Mucosa of stomach (tissue), 1 donor: ENCODE results near the gene OCA2.
"Not testable (repeated sequence)": the region's sequence is repeated elsewhere in the genome, so short reads cannot be mapped to it uniquely, and the experiment has no call there.

ENCODE experiments used
- H3K27me3 ChIP-seq: one replicate; pipeline ENCODE4 v1.7.0; 2013; ENCODE audit warnings: mild to moderate bottlenecking, low read length; ENCODE audit not compliant: control insufficient read depth, insufficient read depth
- H3K36me3 ChIP-seq: one replicate; pipeline ENCODE4 v1.7.0; 2013; ENCODE audit warnings: low read length; ENCODE audit not compliant: control insufficient read depth, insufficient read depth
- H3K4me1 ChIP-seq: one replicate; pipeline ENCODE4 v1.7.0; 2013; ENCODE audit warnings: mild to moderate bottlenecking, low read length; ENCODE audit not compliant: control insufficient read depth, insufficient read depth
- H3K4me3 ChIP-seq: one replicate; pipeline ENCODE4 v1.7.0; 2013; ENCODE audit warnings: low read length
- H3K9ac ChIP-seq: one replicate; pipeline ENCODE4 v1.7.0; 2013; ENCODE audit warnings: mild to moderate bottlenecking, low read length, moderate library complexity
- H3K9me3 ChIP-seq: one replicate; pipeline ENCODE4 v1.7.0; 2013; ENCODE audit warnings: mild to moderate bottlenecking, low read length, moderate library complexity; ENCODE audit not compliant: control insufficient read depth
- donor health status: Pancreatic carcinoma.

Gene OCA2

DNA sequence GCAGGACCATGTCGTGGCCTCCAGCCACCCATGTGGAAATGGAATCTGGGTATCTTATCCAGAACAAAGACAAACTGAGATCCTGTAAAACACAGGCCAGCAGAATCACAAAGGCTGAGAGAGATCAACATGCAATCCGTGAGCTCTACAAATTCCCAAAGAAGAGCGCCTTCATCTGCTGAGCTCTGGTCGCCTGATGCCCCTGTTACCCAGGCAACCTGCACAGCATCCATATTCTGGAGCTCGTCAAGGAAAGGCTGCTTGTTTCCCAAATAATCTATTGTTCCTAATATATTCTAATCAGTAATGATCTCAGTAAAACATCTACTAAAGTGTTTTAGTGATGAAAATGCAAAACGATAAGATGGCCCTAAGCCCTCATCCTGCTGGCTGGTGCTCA lies 133.6 kb downstream of the OCA2 start:
- H3K9me3 ChIP-seq = no peaks in the 10 kb centered on the region
- no peak overlapping the region for H3K4me3 ChIP-seq
- H3K36me3 ChIP-seq = no peaks in the 10 kb centered on the region
- no peak overlapping the region for H3K9ac ChIP-seq
- H3K4me1 ChIP-seq = no peaks in the 10 kb centered on the region
- H3K27me3 ChIP-seq = no peaks in the 10 kb centered on the region

DNA sequence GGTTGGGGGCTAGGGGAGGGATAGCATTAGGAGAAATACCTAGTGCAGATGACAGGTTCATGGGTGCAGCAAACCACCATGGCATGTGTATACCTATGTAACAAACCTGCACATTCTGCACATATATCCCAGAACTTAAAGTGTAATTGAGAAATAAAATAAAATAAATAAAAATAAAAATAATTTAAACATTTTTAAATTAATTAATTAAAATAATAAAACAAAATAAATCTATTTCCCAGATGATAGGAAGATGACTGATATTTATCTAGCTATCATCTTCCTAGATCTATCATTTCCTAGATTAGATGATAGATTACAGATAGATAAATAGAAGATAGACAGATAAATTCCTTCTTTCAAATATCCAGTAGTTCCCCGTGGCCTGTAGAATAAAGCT lies 137.3 kb downstream of the OCA2 start:
- no peaks in the 10 kb centered on the region for H3K36me3 ChIP-seq
- no peaks in the 10 kb centered on the region for H3K27me3 ChIP-seq
- no peak overlapping the region for H3K9ac ChIP-seq
- no peaks in the 10 kb centered on the region for H3K9me3 ChIP-seq
- no peaks in the 10 kb centered on the region for H3K4me1 ChIP-seq
- no peak overlapping the region for H3K4me3 ChIP-seq

DNA sequence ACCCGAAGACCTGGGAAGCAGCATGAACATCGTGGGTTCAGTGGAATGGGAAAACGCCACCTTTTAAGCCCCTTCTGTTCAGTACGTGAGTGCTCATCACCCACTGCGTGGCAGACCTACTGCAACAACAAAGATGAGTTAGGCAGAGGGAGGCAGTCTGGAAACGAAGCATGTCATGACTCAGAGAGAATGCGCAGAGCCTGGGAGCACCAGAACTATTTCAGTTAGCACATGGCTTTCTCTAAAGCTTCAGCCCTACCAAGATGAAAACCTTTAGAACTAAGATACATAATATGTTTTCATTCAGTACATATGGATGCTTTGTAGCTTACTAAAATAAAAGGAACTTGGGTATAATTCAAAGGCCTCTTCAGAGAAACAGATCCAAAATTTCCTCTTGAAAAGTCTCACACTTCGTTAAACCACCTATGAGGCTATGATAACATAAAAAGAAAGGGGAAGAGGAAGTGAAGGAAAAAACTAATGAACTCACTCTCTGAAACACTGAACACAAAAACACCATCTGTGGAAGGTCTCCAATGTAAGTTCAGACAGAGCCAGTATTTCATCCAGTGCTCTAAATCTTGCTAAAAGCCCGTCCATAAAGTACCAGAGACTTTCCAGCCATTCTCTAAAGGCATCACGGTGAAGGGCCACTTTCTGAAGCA lies 140.1 kb downstream of the OCA2 start:
- H3K36me3 ChIP-seq = no peaks in the 10 kb centered on the region
- H3K9ac ChIP-seq = no peak overlapping the region
- H3K4me1 ChIP-seq = no peaks in the 10 kb centered on the region
- H3K9me3 ChIP-seq = no peaks in the 10 kb centered on the region
- H3K4me3 ChIP-seq = no peak overlapping the region
- H3K27me3 ChIP-seq = no peaks in the 10 kb centered on the region

DNA sequence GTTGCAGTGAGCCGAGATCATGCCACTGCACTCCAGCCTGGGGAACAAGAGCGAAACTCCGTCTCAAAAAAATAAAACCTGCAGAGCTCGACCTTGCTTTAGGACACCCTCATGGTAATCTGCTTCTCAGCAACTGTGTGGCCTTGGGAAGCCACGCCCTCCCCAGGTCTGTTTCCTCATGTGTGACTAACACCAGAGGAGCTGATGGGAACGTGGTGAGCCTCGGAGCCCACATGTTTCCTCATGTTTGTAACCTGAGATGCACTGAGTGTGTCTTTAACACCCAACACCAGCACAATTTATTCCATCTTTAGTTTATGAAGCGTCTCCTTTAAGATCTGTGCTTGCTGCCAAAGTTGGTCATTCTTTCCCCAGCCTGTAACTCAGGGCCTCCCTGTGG lies 142.8 kb downstream of the OCA2 start:
- Histone ChIP-seq H3K9me3 (no peaks in the 10 kb centered on the region), H3K27me3 (no peaks in the 10 kb centered on the region), H3K4me3 (no peak overlapping the region), H3K4me1 (no peaks in the 10 kb centered on the region), H3K36me3 (no peaks in the 10 kb centered on the region), H3K9ac (no peak overlapping the region)

DNA sequence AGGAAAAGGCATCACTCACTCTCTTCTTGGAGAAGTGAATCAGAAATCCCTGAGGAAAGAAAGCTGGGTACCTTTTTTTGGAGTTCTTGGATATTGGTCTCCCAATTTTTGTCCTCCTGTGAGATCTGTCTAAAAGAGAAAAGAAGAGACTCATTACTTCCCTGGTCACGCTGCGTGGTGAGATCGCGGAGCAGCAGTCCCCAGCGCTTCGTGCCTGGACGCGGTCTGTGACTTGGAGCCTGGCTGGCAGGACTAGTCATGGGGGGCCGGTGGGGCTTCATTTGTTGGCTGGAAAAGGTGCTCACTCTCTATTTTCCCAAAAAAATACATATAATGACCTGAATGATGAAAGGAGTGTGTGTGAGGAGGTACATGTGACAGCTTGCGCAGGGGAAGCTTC lies 144.0 kb downstream of the OCA2 start:
- no peaks in the 10 kb centered on the region for H3K9me3 ChIP-seq
- H3K9ac ChIP-seq = no peak overlapping the region
- no peaks in the 10 kb centered on the region for H3K27me3 ChIP-seq
- no peaks in the 10 kb centered on the region for H3K4me1 ChIP-seq
- H3K36me3 ChIP-seq = no peaks in the 10 kb centered on the region
- no peak overlapping the region for H3K4me3 ChIP-seq

DNA sequence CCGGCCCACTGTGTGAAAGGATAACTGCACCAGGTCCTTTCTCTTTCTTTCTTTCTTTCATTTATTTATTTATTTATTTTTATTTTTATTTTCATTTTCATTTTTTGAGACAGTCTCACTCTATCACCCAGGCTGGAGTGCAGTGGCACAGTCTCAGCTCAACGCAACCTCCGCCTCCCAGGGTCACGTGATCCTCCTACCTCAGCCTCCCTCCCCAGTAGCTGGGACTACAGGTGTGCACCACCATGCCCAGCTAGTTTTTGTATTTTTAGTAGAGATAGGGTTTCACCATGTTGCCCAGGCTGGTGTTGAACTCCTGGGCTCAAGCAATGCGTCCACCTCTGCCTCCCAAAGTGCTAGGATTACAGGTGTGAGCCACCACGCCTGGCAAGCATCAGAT lies 146.5 kb downstream of the OCA2 start:
- not testable (repeated sequence) for H3K9me3 ChIP-seq, H3K36me3 ChIP-seq, H3K27me3 ChIP-seq, H3K9ac ChIP-seq, H3K4me3 ChIP-seq, H3K4me1 ChIP-seq

DNA sequence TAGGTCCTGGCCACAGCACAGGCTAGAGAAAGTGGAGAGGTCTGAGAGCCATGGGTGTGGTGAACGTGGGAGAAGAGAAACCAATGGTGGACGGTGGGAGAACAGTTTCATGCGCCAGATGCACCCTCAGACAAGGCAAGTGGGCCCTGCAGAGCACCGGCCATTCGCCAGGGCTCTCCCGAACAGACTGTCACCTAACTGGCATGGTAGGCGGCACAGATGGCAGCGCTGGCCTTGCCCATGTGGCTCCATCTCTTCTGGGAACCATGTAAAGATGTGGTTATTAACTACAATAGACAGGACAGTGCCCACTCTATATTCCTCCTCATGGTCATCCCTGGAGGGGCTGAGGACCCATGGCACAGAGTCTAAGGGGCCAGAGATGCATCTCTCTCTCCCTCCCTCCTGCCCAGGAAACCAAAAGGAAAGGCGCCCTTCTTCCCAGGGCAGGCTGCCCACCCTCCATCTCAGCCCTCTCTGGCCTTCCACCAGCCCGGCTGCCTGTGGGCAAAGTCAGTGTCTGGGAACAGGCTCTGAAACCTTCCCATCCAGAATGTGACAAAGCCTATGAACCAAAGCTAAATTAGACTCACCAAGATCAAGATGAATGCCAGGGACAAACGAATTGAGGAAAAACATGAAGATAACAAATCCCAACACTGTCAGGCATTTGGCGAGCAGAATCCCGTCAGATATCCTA lies 147.8 kb downstream of the OCA2 start:
- H3K9ac ChIP-seq = no peak overlapping the region
- no peaks in the 10 kb centered on the region for H3K36me3 ChIP-seq
- no peaks in the 10 kb centered on the region for H3K27me3 ChIP-seq
- H3K4me1 ChIP-seq = no peaks in the 10 kb centered on the region
- no peak overlapping the region for H3K4me3 ChIP-seq
- H3K9me3 ChIP-seq = no peaks in the 10 kb centered on the region

DNA sequence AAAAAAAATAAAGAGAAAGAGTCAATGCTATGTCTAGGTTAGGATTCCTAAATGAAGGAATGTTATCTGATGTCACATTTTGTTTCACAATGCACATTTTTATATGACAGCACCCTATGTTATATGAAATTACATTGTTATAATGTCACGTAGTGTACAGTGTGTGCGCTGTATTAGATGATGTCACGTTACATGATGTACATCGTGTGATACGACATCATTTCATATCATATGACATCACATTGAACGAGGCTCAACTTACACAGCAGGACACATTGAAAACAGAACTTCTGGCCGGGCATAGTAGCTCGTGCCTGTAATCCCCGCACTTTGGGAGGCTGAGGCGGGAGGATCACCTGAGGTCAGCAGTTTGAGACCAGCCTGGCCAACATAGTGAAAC lies 150.0 kb downstream of the OCA2 start:
- Histone ChIP-seq H3K36me3 (no peaks in the 10 kb centered on the region), H3K4me1 (no peaks in the 10 kb centered on the region), H3K9ac (no peak overlapping the region), H3K9me3 (no peaks in the 10 kb centered on the region), H3K27me3 (no peaks in the 10 kb centered on the region), H3K4me3 (no peak overlapping the region)

DNA sequence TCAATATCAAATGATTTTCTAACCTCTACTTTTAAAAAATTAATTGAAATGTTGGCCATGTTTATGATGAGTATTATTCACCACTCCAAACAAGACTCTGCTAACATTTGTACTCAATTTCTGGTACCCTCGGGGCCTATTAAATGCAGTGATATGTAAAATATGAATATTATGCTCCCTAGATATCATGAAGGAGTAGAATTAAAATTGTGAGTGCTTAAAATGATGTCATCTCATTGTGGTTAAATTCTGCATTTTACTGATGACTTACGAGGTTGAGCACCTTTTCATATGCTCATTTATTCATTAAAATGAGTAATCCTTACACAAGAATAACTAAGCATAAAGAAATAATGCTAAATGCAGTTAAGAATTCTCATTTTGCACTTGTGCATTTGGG lies 159.9 kb downstream of the OCA2 start:
- Histone ChIP-seq H3K27me3 (no peaks in the 10 kb centered on the region), H3K4me1 (no peaks in the 10 kb centered on the region), H3K4me3 (no peak overlapping the region), H3K9ac (no peak overlapping the region), H3K9me3 (no peaks in the 10 kb centered on the region), H3K36me3 (no peaks in the 10 kb centered on the region)

DNA sequence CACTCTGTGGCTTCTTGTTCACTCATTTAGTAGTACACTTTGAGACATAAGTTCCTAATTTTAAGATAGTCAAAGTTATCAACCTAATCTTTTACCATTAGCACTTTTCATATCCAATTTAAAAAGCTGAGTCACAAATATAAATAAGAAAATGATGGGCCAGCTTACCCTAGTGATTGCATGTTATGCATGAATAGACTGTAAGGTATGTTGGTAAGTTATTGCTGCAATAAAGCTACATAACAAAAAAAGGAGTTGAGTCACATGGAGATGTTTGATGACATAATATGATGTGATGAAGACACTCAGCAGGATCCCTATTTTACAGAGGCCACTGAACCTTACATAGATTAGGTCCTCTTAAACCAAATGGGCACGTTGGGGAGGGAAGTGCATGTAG lies 161.3 kb downstream of the OCA2 start:
- Histone ChIP-seq H3K9ac (no peak overlapping the region), H3K4me3 (no peak overlapping the region), H3K9me3 (no peaks in the 10 kb centered on the region), H3K36me3 (no peaks in the 10 kb centered on the region), H3K27me3 (no peaks in the 10 kb centered on the region), H3K4me1 (no peaks in the 10 kb centered on the region)

DNA sequence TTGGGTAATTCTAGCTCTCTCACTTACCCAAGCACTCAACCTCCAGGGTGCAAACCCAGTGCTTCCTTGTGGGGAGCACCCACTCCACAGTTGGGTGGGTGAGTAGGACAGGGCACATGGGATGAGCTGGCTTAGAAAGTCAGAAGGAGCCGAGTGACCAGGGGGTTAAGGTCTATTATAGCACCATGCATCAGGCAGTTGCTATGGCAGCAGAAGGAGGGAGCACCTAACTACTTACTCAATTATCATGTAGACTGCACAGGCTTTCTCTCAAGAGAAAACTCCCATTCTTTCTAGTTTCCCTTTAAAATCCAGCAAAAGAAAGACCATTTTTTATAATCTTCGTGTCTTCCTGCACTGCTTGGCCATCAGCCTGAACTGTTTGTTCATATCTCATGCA lies 163.0 kb downstream of the OCA2 start:
- Histone ChIP-seq H3K36me3 (no peaks in the 10 kb centered on the region), H3K27me3 (no peaks in the 10 kb centered on the region), H3K4me3 (no peak overlapping the region)

DNA sequence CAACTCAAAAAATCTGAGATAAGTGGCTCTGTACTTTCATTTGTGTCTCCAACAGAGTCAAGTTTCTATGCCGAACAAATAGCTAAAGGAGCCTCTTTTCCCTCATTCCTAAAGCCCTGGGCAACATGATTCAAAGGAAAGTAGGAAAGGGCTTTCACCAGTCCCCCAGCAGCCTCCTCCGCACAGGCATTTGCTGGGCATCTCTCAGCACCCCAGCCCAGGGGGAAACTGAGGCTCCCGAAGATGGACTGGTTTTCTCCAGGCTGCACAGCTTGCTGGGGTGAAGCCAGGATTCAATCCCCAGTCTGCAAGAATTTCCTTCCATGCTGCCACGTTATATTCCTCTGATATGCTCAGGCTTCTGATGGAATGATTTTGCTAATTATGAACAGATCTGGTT lies 163.8 kb downstream of the OCA2 start:
- Histone ChIP-seq H3K4me1 (no peaks in the 10 kb centered on the region), H3K27me3 (no peaks in the 10 kb centered on the region), H3K36me3 (no peaks in the 10 kb centered on the region), H3K9ac (no peak overlapping the region), H3K4me3 (no peak overlapping the region), H3K9me3 (no peaks in the 10 kb centered on the region)

More for the DNA sequence above, 163.0 kb downstream of the OCA2 start:
- Histone ChIP-seq H3K9ac (no peak overlapping the region), H3K4me1 (no peaks in the 10 kb centered on the region), H3K9me3 (no peaks in the 10 kb centered on the region)
